Spleen (tissue), 11 donors: ENCODE data around the gene GOLGA6L2. TPM values are rescaled to one million over a fixed set of nuclear protein-coding genes. Genes with fewer than 3 reads are reported as not detected.

Experiments used
- DNase-seq: peaks from one replicate; pipeline ENCODE4 v3.0.0-alpha.2; 2020
- H3K27ac ChIP-seq, 8 donors: fragments of 200-600 bp; sonication (generic) in 7 of 8; 1 replicate in 4 of 8; 2 replicates in 4 of 8; pipeline versions ENCODE4 v1.5.0 to v1.8.0; 2016 to 2021; ENCODE audit warnings: inconsistent platforms in 4 of 8, mild to moderate bottlenecking in 4 of 8, moderate library complexity in 1 of 8
- H3K27me3 ChIP-seq, 7 donors: fragments of 200-600 bp; sonication (generic) in 6 of 7; replicated peaks in 1 of 7; 1 replicate in 4 of 7; 2 replicates in 3 of 7; pipeline versions ENCODE4 v1.5.0 to v1.8.0; 2016 to 2021; ENCODE audit warnings: inconsistent platforms in 3 of 7, mild to moderate bottlenecking in 1 of 7
- H3K36me3 ChIP-seq, 6 donors: fragments of 200-600 bp; sonication (generic) in 5 of 6; 1 replicate in 4 of 6; 2 replicates in 2 of 6; pipeline versions ENCODE4 v1.5.0 to v1.8.0; 2016 to 2021; ENCODE audit warnings: inconsistent platforms in 2 of 6
- H3K4me1 ChIP-seq, 6 donors: fragments of 200-600 bp; sonication (generic) in 5 of 6; 1 replicate in 3 of 6; 2 replicates in 3 of 6; pipeline versions ENCODE4 v1.5.0 to v1.8.0; 2016 to 2021; ENCODE audit warnings: inconsistent platforms in 3 of 6
- H3K4me3 ChIP-seq, 8 donors: fragments of 200-600 bp; sonication (generic) in 7 of 8; 1 replicate in 4 of 8; 2 replicates in 4 of 8; pipeline versions ENCODE4 v1.5.0 to v1.8.0; 2016 to 2021; ENCODE audit warnings: inconsistent platforms in 4 of 8, mild to moderate bottlenecking in 4 of 8, moderate library complexity in 2 of 8
- H3K9me3 ChIP-seq, 8 donors: fragments of 200-600 bp; sonication (generic) in 7 of 8; 1 replicate in 4 of 8; 2 replicates in 4 of 8; pipeline versions ENCODE4 v1.5.0 to v1.8.0; 2016 to 2021; ENCODE audit warnings: inconsistent platforms in 4 of 8
- POLR2A ChIP-seq, 3 donors: fragments of 450-650 bp; IDR thresholded peaks; one replicate each; pipeline ENCODE4 v1.5.1; 2017; ENCODE audit warnings: antibody characterized with exemption in 3 of 3, mild to moderate bottlenecking in 1 of 3
- POLR2AphosphoS5 ChIP-seq, 3 donors: sonication (generic); formaldehyde crosslinking; IDR thresholded peaks; one replicate each; pipeline ENCODE4 v1.5.1; 2017; ENCODE audit warnings: antibody characterized with exemption in 3 of 3
- WGBS, 5 donors: extraction: QIAGEN DNeasy Blood & Tissue Kit in 3 of 5; methylation state at CpG; one replicate each; pipeline versions ENCODE4 v1.1.5 to v1.1.7; 2013 to 2018; 5-methylcytosine and 5-hydroxymethylcytosine counted together
- intact Hi-C: fragments of 100-400 bp; cut with DNase I; formaldehyde crosslinking; loops from one replicate; pipeline ENCODE4 v1.15.0; 2023; ENCODE audit warnings: low total_unique reads
- polyA plus RNA-seq, 3 donors: library from polyadenylated mRNA; stranded (reverse); fragments of 200-250 nt; gene quantifications; one replicate each; pipeline ENCODE4 v1.2.1, GENCODE V29; 2013
- total RNA-seq, 7 donors: library from RNA; depleted of rRNA in 3 of 7; stranded (reverse); fragments of >200 nt in 3 of 7; fragmentation: NEBNext Ultra II Directional in 4 of 7; extraction: Animal tissue kit (Norgen Biotek cat#: 25700) in 4 of 7; gene quantifications; one replicate each; pipeline versions ENCODE4 v1.1.0 to v1.2.1, GENCODE V29; 2016 to 2021
- TF ChIP-seq, protein P1 (sequence below), 11 experiments: fragments of 200-600 bp in 7 of 11; fragments of 450-650 bp in 4 of 11; sonication (generic) in 4 of 11; IDR thresholded peaks in 8 of 11; conservative IDR thresholded peaks in 3 of 11; 1 replicate in 7 of 11; 2 replicates in 4 of 11; pipeline versions ENCODE4 v1.4.0 to v1.8.0; 2016 to 2021; ENCODE audit warnings: antibody characterized with exemption in 11 of 11, inconsistent platforms in 4 of 11, mild to moderate bottlenecking in 1 of 11
- donor health status: healthy with polysubstance abuse.
- donor health status: DM: no; HTN: no; CAD: no; lungs with moderate emphysema.
- donor health status: DM: no; HTN: no; CAD: no.
- donor health status: Bipolar disorder and iron deficiency.
- donor health status: healthy.
- donor health status: DM: no; HTN: no; CAD: no.
- donor health status: DM: yes; HTN: yes; CAD: no.

The GOLGA6L2 gene
- total and polyA plus RNA-seq, 10 donors, result not detected

DNA sequence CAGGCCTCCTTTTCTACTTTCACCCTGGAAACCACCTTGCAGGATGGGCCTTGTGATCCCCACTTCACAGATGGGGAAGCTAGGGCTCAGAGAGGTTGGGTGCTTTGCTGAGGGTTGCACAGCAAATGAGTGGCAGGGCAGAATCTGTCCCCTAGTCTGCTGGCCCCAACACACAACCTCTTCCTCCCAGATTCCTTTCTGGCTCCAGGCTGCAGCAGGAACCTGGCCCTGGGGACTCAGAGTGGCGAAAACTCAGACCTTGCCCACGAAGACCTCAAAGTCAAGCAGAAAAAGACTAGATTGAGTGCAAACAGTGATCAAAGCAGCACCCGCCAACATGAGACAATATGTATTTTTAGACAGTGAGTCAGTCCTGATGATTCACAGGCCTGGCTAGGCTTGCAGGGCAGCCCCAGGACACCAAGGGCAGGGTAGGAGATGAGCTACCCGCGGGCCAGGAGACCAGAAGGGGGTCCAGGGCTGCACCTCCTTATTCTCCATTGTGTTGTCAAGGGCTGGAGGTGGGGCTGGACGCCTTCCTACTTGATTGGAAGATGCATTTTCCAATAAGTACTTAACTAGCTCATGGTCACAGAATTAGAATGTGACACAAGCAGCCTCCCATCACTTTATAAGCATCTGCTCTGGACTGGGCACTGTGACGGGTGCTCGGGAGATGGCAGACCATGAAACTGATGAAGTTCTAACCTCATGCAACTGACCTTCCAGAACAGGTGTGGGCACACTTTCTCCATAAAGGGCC, 23.9 kb downstream of the GOLGA6L2 start:
- H3K27ac ChIP-seq, result no peak overlapping the region
- no peaks in the 10 kb centered on the region for H3K27me3 ChIP-seq
- WGBS, 5 donors, result 70 to 81% (median 81%) methylated on average over 8 of the region's 8 CpGs
- intact Hi-C loops, result no loop called here
- H3K36me3 ChIP-seq, result no peaks in the 10 kb centered on the region
- TF ChIP-seq, protein P1, sequence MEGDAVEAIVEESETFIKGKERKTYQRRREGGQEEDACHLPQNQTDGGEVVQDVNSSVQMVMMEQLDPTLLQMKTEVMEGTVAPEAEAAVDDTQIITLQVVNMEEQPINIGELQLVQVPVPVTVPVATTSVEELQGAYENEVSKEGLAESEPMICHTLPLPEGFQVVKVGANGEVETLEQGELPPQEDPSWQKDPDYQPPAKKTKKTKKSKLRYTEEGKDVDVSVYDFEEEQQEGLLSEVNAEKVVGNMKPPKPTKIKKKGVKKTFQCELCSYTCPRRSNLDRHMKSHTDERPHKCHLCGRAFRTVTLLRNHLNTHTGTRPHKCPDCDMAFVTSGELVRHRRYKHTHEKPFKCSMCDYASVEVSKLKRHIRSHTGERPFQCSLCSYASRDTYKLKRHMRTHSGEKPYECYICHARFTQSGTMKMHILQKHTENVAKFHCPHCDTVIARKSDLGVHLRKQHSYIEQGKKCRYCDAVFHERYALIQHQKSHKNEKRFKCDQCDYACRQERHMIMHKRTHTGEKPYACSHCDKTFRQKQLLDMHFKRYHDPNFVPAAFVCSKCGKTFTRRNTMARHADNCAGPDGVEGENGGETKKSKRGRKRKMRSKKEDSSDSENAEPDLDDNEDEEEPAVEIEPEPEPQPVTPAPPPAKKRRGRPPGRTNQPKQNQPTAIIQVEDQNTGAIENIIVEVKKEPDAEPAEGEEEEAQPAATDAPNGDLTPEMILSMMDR (IDR thresholded peaks at IDR 0.05 in 8 of 11, conservative IDR thresholded peaks at IDR 0.05 in 3 of 11), result no peak
- TF ChIP-seq POLR2AphosphoS5 (IDR thresholded peaks at IDR 0.05), result no peak
- no peak for TF ChIP-seq POLR2A (IDR thresholded peaks at IDR 0.05)
- DNase-seq, result no peak
- no peak overlapping the region for H3K4me3 ChIP-seq
- no peaks in the 10 kb centered on the region for H3K4me1 ChIP-seq
- no peaks in the 10 kb centered on the region for H3K9me3 ChIP-seq

DNA sequence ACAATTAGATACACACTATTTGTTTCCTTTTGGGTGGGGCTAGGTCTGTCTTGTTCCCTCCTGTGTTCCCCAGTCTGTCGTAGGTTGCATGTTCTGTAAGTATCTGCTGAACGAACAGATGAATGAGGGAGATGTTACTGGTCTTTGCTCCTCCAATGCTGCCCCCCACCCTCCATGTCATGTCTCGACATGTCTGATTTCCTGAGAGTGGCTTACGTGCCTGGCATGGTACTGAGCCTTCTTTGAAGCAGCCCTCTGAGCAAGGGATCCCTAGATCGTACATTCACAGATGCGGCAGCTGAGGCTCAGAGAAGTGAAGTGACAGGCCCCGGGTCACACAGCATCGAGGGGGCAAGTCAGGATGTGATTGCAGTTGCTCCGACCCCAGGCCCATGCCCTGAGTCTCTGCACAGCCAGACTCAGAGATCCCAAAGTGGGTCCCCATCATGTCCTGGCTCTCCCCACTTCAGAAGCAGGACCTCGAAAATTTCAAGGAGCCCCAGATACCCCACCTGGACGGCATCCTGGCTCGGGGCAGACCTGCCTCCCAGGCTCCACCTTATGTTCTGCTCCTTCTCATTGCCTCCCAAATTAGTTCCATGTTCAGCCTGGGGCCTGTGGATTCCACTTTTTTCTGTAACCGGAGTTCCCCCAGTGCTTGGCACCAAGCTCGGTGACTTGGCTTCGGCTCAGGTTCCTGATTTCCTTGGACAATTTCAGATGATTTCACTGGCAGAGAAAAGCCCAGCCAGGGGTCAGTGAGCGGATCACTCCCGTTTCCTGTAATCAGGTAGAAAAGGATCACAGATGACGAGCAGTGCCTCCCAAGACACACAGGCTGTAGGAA, 24.7 kb downstream of the GOLGA6L2 start:
- no peak overlapping the region for H3K27ac ChIP-seq
- no peak for DNase-seq
- TF ChIP-seq POLR2A (IDR thresholded peaks at IDR 0.05) (no peak), POLR2AphosphoS5 (IDR thresholded peaks at IDR 0.05) (no peak)
- TF ChIP-seq, protein P1 (IDR thresholded peaks at IDR 0.05 in 8 of 11, conservative IDR thresholded peaks at IDR 0.05 in 3 of 11), result no peak
- H3K27me3 ChIP-seq, result no peaks in the 10 kb centered on the region
- H3K4me3 ChIP-seq, result no peak overlapping the region
- intact Hi-C loops, result no loop called here
- no peaks in the 10 kb centered on the region for H3K4me1 ChIP-seq
- no peaks in the 10 kb centered on the region for H3K9me3 ChIP-seq
- 82 to 93% (median 85%) methylated on average over 11 to 18 of the region's 18 CpGs for WGBS, 5 donors
- no peaks in the 10 kb centered on the region for H3K36me3 ChIP-seq

DNA sequence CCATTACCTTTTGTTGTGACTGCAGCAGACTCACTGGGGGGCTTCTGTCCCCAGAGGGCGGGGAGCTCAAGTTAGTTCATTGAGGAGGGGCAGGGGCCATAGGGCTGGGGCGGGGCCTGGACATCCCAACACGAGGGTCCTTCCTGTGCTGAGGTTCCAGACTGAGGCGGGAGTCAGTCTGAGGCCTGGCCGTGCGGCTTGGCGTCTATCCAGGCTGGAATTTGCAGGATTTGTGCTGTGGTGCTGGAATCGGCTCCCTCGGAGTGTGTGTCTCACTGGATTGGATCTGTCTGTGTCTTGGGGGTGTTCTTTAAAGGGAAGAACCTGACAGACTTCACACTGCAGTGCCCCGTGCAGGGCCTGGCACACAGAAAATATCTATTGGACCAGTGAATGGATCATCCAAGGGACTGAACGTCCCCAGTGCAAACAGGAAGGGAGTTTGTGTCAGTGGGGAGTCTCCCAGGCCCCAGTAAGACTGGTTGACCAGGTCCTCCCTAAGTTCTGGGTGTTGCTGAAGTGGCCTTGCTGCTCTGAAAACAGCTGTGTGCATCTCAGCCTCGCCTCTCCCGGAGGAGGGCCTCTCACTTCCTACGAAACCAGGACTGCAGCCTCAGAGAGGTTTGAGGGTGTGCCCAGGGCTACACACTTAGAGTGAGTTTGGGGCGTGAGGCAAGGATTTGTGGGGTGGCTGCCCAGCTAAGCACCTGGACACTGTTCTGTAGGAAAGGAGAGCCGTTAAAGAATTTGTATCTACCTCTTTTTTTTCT, 26.1 kb downstream of the GOLGA6L2 start:
- Histone ChIP-seq H3K27ac (no peak overlapping the region), H3K4me3 (no peak overlapping the region), H3K27me3 (no peaks in the 10 kb centered on the region), H3K4me1 (no peaks in the 10 kb centered on the region), H3K36me3 (no peaks in the 10 kb centered on the region), H3K9me3 (no peaks in the 10 kb centered on the region)
- 56 to 75% (median 72%) methylated on average over 14 to 16 of the region's 16 CpGs for WGBS, 5 donors
- intact Hi-C loops, result no loop called here
- TF ChIP-seq POLR2AphosphoS5 (IDR thresholded peaks at IDR 0.05) (no peak), POLR2A (IDR thresholded peaks at IDR 0.05) (no peak)
- TF ChIP-seq, protein P1 (IDR thresholded peaks at IDR 0.05 in 8 of 11, conservative IDR thresholded peaks at IDR 0.05 in 3 of 11), result no peak
- DNase-seq, result no peak
